ENCODE results near the gene SSBP4. TPM values are rescaled to one million over a fixed set of nuclear protein-coding genes. Genes with fewer than 3 reads are reported as not detected.

Gene SSBP4
- total and polyA plus RNA-seq, 2 donors (not counting 1 experiment from before 2014, with no cell fraction given): 12.8 to 58.6 TPM

DNA sequence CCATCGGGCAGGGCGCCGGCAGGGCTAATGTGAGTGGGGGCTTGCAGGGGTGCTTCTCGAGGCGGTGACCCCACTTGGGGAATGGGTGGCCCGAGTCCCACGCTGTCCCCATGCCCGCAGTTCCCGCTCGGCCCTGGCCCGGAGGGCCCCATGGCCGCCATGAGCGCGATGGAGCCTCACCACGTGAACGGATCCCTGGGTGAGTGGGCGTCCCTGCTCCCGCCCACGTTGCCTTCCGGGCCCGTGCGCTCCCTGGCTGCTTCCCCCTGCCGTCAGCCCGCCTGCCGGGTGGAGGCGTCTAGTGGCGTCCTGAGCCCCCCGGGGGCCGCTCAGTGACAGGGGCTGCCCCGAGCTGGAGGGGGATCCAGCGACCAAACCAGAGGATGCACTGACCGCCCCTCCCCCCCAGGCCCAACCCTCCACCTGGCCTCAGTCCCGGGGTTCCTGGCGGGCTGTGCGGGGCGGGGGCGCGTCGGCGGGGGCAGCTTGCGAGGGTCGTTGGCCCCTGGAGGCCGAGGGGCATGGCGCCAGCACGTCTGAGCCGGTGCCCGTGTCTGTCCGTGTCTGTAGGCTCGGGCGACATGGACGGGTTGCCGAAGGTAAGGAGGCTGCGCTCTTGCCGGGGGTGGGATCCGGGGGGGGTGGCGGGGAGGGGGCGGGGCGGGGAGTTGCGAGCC is 14.0 kb downstream of the SSBP4 start:
- no peak overlapping the region for H3K27ac ChIP-seq (ENCODE audit: insufficient read depth, low read length)

GRCh38 chr19:18433735-18434398 is 14.7 kb downstream of the SSBP4 start:
- no peak for DNase-seq (ENCODE audit: low read depth in 2 of 2)
- H3K9ac ChIP-seq (ENCODE audit: insufficient read depth, low read length): no peak overlapping the region
- no peak overlapping the region for H2AFZ ChIP-seq (ENCODE audit: low read length)
- peaks cover 18% of the 10 kb centered on the region for H3K36me3 ChIP-seq (ENCODE audit: control insufficient read depth, insufficient read depth, low read length)
- H3K4me1 ChIP-seq (ENCODE audit: control insufficient read depth, extremely low read depth, insufficient read depth, low read length): peaks cover 12% of the 10 kb centered on the region
- no peak overlapping the region for H3K27ac ChIP-seq (ENCODE audit: insufficient read depth, low read length)
- H3K9me3 ChIP-seq (ENCODE audit: control insufficient read depth, insufficient read depth, low read depth, low read length): no peaks in the 10 kb centered on the region
- no peak overlapping the region for H3K4me2 ChIP-seq (ENCODE audit: extremely low read depth, insufficient read depth, low read length)
- no peaks in the 10 kb centered on the region for H3K27me3 ChIP-seq (ENCODE audit: control insufficient read depth, insufficient read depth, low read length)
- H4K20me1 ChIP-seq (ENCODE audit: control insufficient read depth, extremely low read depth, insufficient read depth, low read length): no peaks in the 10 kb centered on the region
- no peak for TF ChIP-seq EZH2 (IDR thresholded peaks at IDR 0.05; ENCODE audit: low read length, missing control alignments)
- TF ChIP-seq, protein P1, sequence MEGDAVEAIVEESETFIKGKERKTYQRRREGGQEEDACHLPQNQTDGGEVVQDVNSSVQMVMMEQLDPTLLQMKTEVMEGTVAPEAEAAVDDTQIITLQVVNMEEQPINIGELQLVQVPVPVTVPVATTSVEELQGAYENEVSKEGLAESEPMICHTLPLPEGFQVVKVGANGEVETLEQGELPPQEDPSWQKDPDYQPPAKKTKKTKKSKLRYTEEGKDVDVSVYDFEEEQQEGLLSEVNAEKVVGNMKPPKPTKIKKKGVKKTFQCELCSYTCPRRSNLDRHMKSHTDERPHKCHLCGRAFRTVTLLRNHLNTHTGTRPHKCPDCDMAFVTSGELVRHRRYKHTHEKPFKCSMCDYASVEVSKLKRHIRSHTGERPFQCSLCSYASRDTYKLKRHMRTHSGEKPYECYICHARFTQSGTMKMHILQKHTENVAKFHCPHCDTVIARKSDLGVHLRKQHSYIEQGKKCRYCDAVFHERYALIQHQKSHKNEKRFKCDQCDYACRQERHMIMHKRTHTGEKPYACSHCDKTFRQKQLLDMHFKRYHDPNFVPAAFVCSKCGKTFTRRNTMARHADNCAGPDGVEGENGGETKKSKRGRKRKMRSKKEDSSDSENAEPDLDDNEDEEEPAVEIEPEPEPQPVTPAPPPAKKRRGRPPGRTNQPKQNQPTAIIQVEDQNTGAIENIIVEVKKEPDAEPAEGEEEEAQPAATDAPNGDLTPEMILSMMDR (conservative IDR thresholded peaks at IDR 0.05 in 1 of 2, IDR thresholded peaks at IDR 0.05 in 1 of 2; ENCODE audit: low read depth in 1 of 2, low read length in 2 of 2): no peak
- peaks cover 3% of the 10 kb centered on the region for H3K79me2 ChIP-seq (ENCODE audit: control insufficient read depth, insufficient read depth, low read length)
- peak overlapping the region in 2 of 4 experiments; percentile 28 to 37 for H3K4me3 ChIP-seq (replicated peaks in 1 of 4; ENCODE audit: control extremely low read depth in 1 of 4, insufficient read depth in 1 of 4, low read depth in 3 of 4, low read length in 4 of 4)

More for the DNA sequence above, 14.0 kb downstream of the SSBP4 start:
- no peak overlapping the region for H2AFZ ChIP-seq (ENCODE audit: low read length)
- H3K79me2 ChIP-seq (ENCODE audit: control insufficient read depth, insufficient read depth, low read length): peaks cover 3% of the 10 kb centered on the region
- peaks cover 20% of the 10 kb centered on the region for H3K36me3 ChIP-seq (ENCODE audit: control insufficient read depth, insufficient read depth, low read length)
- peak overlapping the region; percentile 51 for H3K4me2 ChIP-seq (ENCODE audit: extremely low read depth, insufficient read depth, low read length)
- DNase-seq (ENCODE audit: low read depth in 2 of 2): no peak
- H4K20me1 ChIP-seq (ENCODE audit: control insufficient read depth, extremely low read depth, insufficient read depth, low read length): no peaks in the 10 kb centered on the region
- H3K9ac ChIP-seq (ENCODE audit: insufficient read depth, low read length): peak overlapping the region; percentile 53
- H3K27me3 ChIP-seq (ENCODE audit: control insufficient read depth, insufficient read depth, low read length): no peaks in the 10 kb centered on the region
- H3K4me1 ChIP-seq (ENCODE audit: control insufficient read depth, extremely low read depth, insufficient read depth, low read length): peaks cover 18% of the 10 kb centered on the region
- H3K4me3 ChIP-seq (replicated peaks in 1 of 4; ENCODE audit: control extremely low read depth in 1 of 4, insufficient read depth in 1 of 4, low read depth in 3 of 4, low read length in 4 of 4): peak overlapping the region in 2 of 4 experiments; percentile 13 to 42
- H3K9me3 ChIP-seq (ENCODE audit: control insufficient read depth, insufficient read depth, low read depth, low read length): no peaks in the 10 kb centered on the region
- TF ChIP-seq EZH2 (IDR thresholded peaks at IDR 0.05; ENCODE audit: low read length, missing control alignments): no peak
- TF ChIP-seq, protein P1 (conservative IDR thresholded peaks at IDR 0.05 in 1 of 2, IDR thresholded peaks at IDR 0.05 in 1 of 2; ENCODE audit: low read depth in 1 of 2, low read length in 2 of 2): no peak

DNA sequence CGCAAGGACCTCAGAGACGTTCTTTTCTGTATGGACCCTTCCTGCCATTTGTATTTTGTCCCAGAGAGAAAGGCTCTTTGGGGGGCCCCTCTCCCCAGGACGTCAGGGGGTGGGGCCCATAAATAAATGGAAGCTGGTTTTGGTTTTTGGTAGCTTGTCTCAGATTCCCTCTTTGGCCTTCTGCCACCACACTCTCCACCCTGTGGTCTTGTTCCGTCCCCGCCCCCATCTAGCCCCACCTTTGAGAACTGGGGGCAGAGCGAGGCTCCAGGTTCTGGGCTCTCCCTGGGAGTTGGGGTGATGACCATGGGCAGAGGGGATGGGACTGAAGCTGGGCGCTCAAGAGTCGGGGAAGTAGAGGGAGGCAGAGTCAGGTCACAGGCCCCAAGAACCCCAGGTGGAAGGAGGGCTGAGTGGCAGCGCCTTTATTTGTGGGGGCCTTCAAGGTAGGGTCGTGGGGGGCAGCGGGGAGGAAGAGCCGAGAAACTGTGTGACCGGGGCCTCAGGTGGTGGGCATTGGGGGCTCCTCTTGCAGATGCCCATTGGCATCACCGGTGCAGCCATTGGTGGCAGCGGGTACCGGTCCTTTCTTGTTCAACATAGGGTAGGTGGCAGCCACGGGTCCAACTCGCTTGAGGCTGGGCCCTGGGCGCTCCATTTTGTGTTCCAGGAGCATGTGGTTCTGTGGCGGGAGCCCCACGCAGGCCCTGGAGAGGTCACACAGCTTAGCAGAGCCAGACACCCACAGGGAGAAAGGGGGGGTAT is 15.4 kb downstream of the SSBP4 start:
- no peak overlapping the region for H2AFZ ChIP-seq (ENCODE audit: low read length)
- H3K9me3 ChIP-seq (ENCODE audit: control insufficient read depth, insufficient read depth, low read depth, low read length): no peaks in the 10 kb centered on the region
- H3K27ac ChIP-seq (ENCODE audit: insufficient read depth, low read length): no peak overlapping the region
- DNase-seq (ENCODE audit: low read depth in 2 of 2): no peak
- H3K9ac ChIP-seq (ENCODE audit: insufficient read depth, low read length): no peak overlapping the region
- H3K36me3 ChIP-seq (ENCODE audit: control insufficient read depth, insufficient read depth, low read length): peaks cover 18% of the 10 kb centered on the region
- H4K20me1 ChIP-seq (ENCODE audit: control insufficient read depth, extremely low read depth, insufficient read depth, low read length): no peaks in the 10 kb centered on the region
- peaks cover 13% of the 10 kb centered on the region for H3K4me1 ChIP-seq (ENCODE audit: control insufficient read depth, extremely low read depth, insufficient read depth, low read length)
- TF ChIP-seq, protein P1 (conservative IDR thresholded peaks at IDR 0.05 in 1 of 2, IDR thresholded peaks at IDR 0.05 in 1 of 2; ENCODE audit: low read depth in 1 of 2, low read length in 2 of 2): no peak
- H3K79me2 ChIP-seq (ENCODE audit: control insufficient read depth, insufficient read depth, low read length): peaks cover 3% of the 10 kb centered on the region
- H3K4me2 ChIP-seq (ENCODE audit: extremely low read depth, insufficient read depth, low read length): no peak overlapping the region
- peak overlapping the region in 1 of 4 experiments; percentile 28 for H3K4me3 ChIP-seq (replicated peaks in 1 of 4; ENCODE audit: control extremely low read depth in 1 of 4, insufficient read depth in 1 of 4, low read depth in 3 of 4, low read length in 4 of 4)
- no peaks in the 10 kb centered on the region for H3K27me3 ChIP-seq (ENCODE audit: control insufficient read depth, insufficient read depth, low read length)
